NCI-H2171 treated with DMSO at 0.1 percent for 48 hours (cell line): ENCODE data around the gene ITGB1BP1.

Experiments
- DNase-seq: peaks from one replicate; lab custom pipeline; 2025; lab: John Stamatoyannopoulos, UW

Gene ITGB1BP1

GRCh38 chr2:9424447-9425164 is 1.3 kb upstream of the ITGB1BP1 start:
- DNase-seq, result no peak

- DNase-seq, result no peak
These were observed 569 bp upstream of the ITGB1BP1 start for GRCh38 chr2:9423922-9424272.

- peak; percentile 68 for DNase-seq
These were observed 818 bp downstream of the ITGB1BP1 start for GRCh38 chr2:9422321-9423099.

- no peak for DNase-seq
These were observed 2.8 kb downstream of the ITGB1BP1 start for GRCh38 chr2:9420495-9420894.

GRCh38 chr2:9419541-9419940 is 3.8 kb downstream of the ITGB1BP1 start:
- peak; percentile 27 for DNase-seq

GRCh38 chr2:9418746-9419145 is 4.6 kb downstream of the ITGB1BP1 start:
- no peak for DNase-seq

GRCh38 chr2:9417725-9418124 is 5.6 kb downstream of the ITGB1BP1 start:
- DNase-seq, result no peak

GRCh38 chr2:9416962-9417316 is 6.4 kb downstream of the ITGB1BP1 start:
- no peak for DNase-seq

GRCh38 chr2:9416267-9416961 is 6.9 kb downstream of the ITGB1BP1 start:
- no peak for DNase-seq

- DNase-seq, result no peak
These were observed 7.7 kb downstream of the ITGB1BP1 start for GRCh38 chr2:9415516-9416169.

- DNase-seq, result no peak
These were observed 10.5 kb downstream of the ITGB1BP1 start for GRCh38 chr2:9412781-9413180.

- DNase-seq, result no peak
These were observed 13.2 kb downstream of the ITGB1BP1 start for GRCh38 chr2:9410108-9410507.

- no peak for DNase-seq
These were observed 14.6 kb downstream of the ITGB1BP1 start for GRCh38 chr2:9408641-9409151.

- DNase-seq, result no peak
These were observed 15.9 kb downstream of the ITGB1BP1 start for GRCh38 chr2:9407363-9407811.

- DNase-seq, result no peak
These were observed 16.6 kb downstream of the ITGB1BP1 start for GRCh38 chr2:9406529-9407362.

- no peak for DNase-seq
These were observed 17.7 kb downstream of the ITGB1BP1 start for GRCh38 chr2:9405636-9406035.

- no peak for DNase-seq
These were observed 18.9 kb downstream of the ITGB1BP1 start for GRCh38 chr2:9404451-9404850.

GRCh38 chr2:9403924-9404323 is 19.4 kb downstream of the ITGB1BP1 start:
- DNase-seq, result no peak

GRCh38 chr2:9401646-9402371 is 21.5 kb downstream of the ITGB1BP1 start:
- DNase-seq, result no peak

GRCh38 chr2:9401059-9401547 is 22.2 kb downstream of the ITGB1BP1 start:
- DNase-seq, result no peak
